ENCODE data around the gene ESYT3. TPM values are rescaled to one million over a fixed set of nuclear protein-coding genes. Genes with fewer than 3 reads are reported as not detected.
"Not testable (repeated sequence)": the region's sequence is repeated elsewhere in the genome, so short reads cannot be mapped to it uniquely, and the experiment has no call there.

The ESYT3 gene
- total and polyA plus RNA-seq, 2 of the 8 experiments (the other 6 are each of a cell fraction or from before 2014, with no cell fraction given): 4.4 to 7.3 TPM

- H4K5ac ChIP-seq (ENCODE audit: insufficient read length, low read depth, low read length); H3K9ac ChIP-seq (replicated peaks in 1 of 4; ENCODE audit: extremely low read depth in 1 of 4, low read depth in 3 of 4, low read length in 3 of 4); H2AFZ ChIP-seq (ENCODE audit: low read length); H3K4me2 ChIP-seq (ENCODE audit: insufficient read depth in 1 of 2, low read depth in 2 of 2, low read length in 2 of 2); H4K20me1 ChIP-seq (replicated peaks in 1 of 2; ENCODE audit: control insufficient read depth in 1 of 2, insufficient read depth in 2 of 2, low read length in 2 of 2); H2BK5ac ChIP-seq (ENCODE audit: low read depth, low read length); FAIRE-seq; POLR2A ChIA-PET (ENCODE audit: partially characterized antibody); DNase-seq (ENCODE audit: low read depth in 1 of 2, low spot score in 2 of 2); H3K36me3 ChIP-seq (ENCODE audit: control insufficient read depth in 2 of 4, insufficient read depth in 4 of 4, low read length in 3 of 4); H3K14ac ChIP-seq (ENCODE audit: insufficient read length); H2BK120ac ChIP-seq (replicated peaks; ENCODE audit: low read depth, low read length); H3K27ac ChIP-seq (ENCODE audit: low read depth, low read length); H3K79me1 ChIP-seq (ENCODE audit: low read depth, low read length); H3K27me3 ChIP-seq (replicated peaks in 1 of 4; ENCODE audit: control insufficient read depth in 3 of 4, extremely low read depth in 1 of 4, insufficient read depth in 3 of 4, low read length in 3 of 4); H2AK5ac ChIP-seq (ENCODE audit: low read depth, low read length); H3K4ac ChIP-seq (replicated peaks; ENCODE audit: insufficient read length, low read depth, low read length); H3K4me1 ChIP-seq (replicated peaks in 1 of 4; ENCODE audit: control insufficient read depth in 3 of 4, insufficient read depth in 4 of 4, low read length in 3 of 4); H3K18ac ChIP-seq (ENCODE audit: extremely low read depth, low read length); H4K91ac ChIP-seq (replicated peaks; ENCODE audit: insufficient read length, low read length); H3K79me2 ChIP-seq (ENCODE audit: control insufficient read depth in 1 of 2, insufficient read depth in 2 of 2, low read length in 2 of 2); H2BK12ac ChIP-seq (ENCODE audit: low read depth, low read length); H3K23me2 ChIP-seq (ENCODE audit: low read depth, low read length); H3K23ac ChIP-seq (ENCODE audit: insufficient read length); H4K8ac ChIP-seq (ENCODE audit: extremely low read depth, insufficient read depth, low read length); H3K9me3 ChIP-seq (ENCODE audit: insufficient read depth in 2 of 2, low read depth in 1 of 2, low read length in 1 of 2); H3K56ac ChIP-seq (replicated peaks; ENCODE audit: insufficient read length, low read depth, low read length); H3K4me3 ChIP-seq (ENCODE audit: extremely low read depth in 1 of 4, insufficient read depth in 2 of 4, low read depth in 3 of 4, low read length in 4 of 4); H2BK20ac ChIP-seq (ENCODE audit: low read length); H2BK15ac ChIP-seq (ENCODE audit: low read length): not testable (repeated sequence)
- CTCF ChIA-PET (ENCODE audit: partially characterized antibody): interaction anchor here (0.6 to 7.7 kb wide), 20 partner anchors 8 to 1203 kb away, joined by 3 to 47 read pairs (median 4); partner anchors contain the start of genes ESYT3 and NME9
- 93% methylated on average over 4 of the region's 4 CpGs; no CpG with 5 or more reads in 1 of the 2 experiments for WGBS, 2 experiments (ENCODE audit: extremely low coverage in 1 of 2, insufficient coverage in 1 of 2, insufficient read length in 1 of 2, insufficient replicate concordance in 2 of 2, low coverage in 1 of 2, low lambda C conversion rate in 2 of 2, missing lambda C conversion rate in 1 of 2)
Observed at GRCh38 chr3:138426754-138427153, 7.7 kb upstream of the ESYT3 start.

All from H1 (cell line).